Measurements from ENCODE around the gene PROS1.

GRCh38 chr3:94009608-94010007, 35.9 kb upstream of the PROS1 start:
- TF ChIP-seq POLR2AphosphoS5 (IDR thresholded peaks at IDR 0.05; ENCODE audit: control insufficient read depth, insufficient read depth, low read depth, low read length) (no peak), SAFB2 (IDR thresholded peaks at IDR 0.05; ENCODE audit: borderline replicate concordance, low read depth, low read length, severe bottlenecking) (no peak), EHMT2 (IDR thresholded peaks at IDR 0.05) (no peak), BCLAF1 (IDR thresholded peaks at IDR 0.05; ENCODE audit: borderline replicate concordance in 1 of 2, control insufficient read depth in 1 of 2, low read depth in 2 of 2, low read length in 1 of 2) (no peak)

All from K562 (cell line).